CD14-positive monocyte (primary cell): ENCODE results near the gene TMEM141. TPM values are rescaled to one million over a fixed set of nuclear protein-coding genes. Genes with fewer than 3 reads are reported as not detected.
"Not testable (repeated sequence)": the region's sequence is repeated elsewhere in the genome, so short reads cannot be mapped to it uniquely, and the experiment has no call there.

Source experiments
- DNase-seq, 3 donors: peaks; one replicate each; pipeline ENCODE4 v3.0.0-alpha.2; 2011 to 2022
- H2AFZ ChIP-seq: 2 replicates; pipeline ENCODE4 v1.6.0; 2012; ENCODE audit warnings: mild to moderate bottlenecking, low read depth, low read length, inconsistent platforms; ENCODE audit not compliant: insufficient read depth, poor library complexity, severe bottlenecking
- H3K27ac ChIP-seq, 2 donors: 1 replicate in 1 of 2; 2 replicates in 1 of 2; pipeline ENCODE4 v1.5.1; 2012 to 2013; ENCODE audit warnings: low read length in 2 of 2, control low read depth in 1 of 2, inconsistent platforms in 1 of 2, low read depth in 1 of 2, mild to moderate bottlenecking in 1 of 2
- H3K27me3 ChIP-seq, 2 donors: one replicate each; pipeline versions ENCODE4 v1.6.0 to v1.6.1; 2011 to 2013; ENCODE audit warnings: low read length in 2 of 2; ENCODE audit not compliant: control insufficient read depth in 2 of 2, insufficient read depth in 2 of 2
- H3K36me3 ChIP-seq, 2 donors: replicated peaks in 1 of 2; 1 replicate in 1 of 2; 2 replicates in 1 of 2; pipeline versions ENCODE4 v1.5.1 to v1.6.1; 2012 to 2013; ENCODE audit warnings: low read length in 2 of 2, control low read depth in 1 of 2, inconsistent platforms in 1 of 2, mild to moderate bottlenecking in 1 of 2; ENCODE audit not compliant: insufficient read depth in 2 of 2, control insufficient read depth in 1 of 2
- H3K4me1 ChIP-seq, 2 donors: 1 replicate in 1 of 2; 2 replicates in 1 of 2; pipeline versions ENCODE4 v1.5.1 to v1.6.1; 2012 to 2013; ENCODE audit warnings: low read length in 2 of 2, control low read depth in 1 of 2, inconsistent platforms in 1 of 2, mild to moderate bottlenecking in 1 of 2, moderate library complexity in 1 of 2; ENCODE audit not compliant: insufficient read depth in 2 of 2, control insufficient read depth in 1 of 2
- H3K4me2 ChIP-seq: replicated peaks from 2 replicates; pipeline ENCODE3; 2012; ENCODE audit warnings: low read length, moderate library complexity, mild to moderate bottlenecking; ENCODE audit not compliant: poor library complexity, severe bottlenecking; ENCODE audit errors: extremely low read depth
- H3K4me3 ChIP-seq, 3 experiments: fragments of 200-600 bp in 1 of 3; sonication (generic) in 1 of 3; replicated peaks in 1 of 3; 1 replicate in 2 of 3; 2 replicates in 1 of 3; pipeline ENCODE4 v1.5.1; 2011 to 2013; ENCODE audit warnings: low read length in 3 of 3, mild to moderate bottlenecking in 3 of 3, control low read depth in 2 of 3, low read depth in 2 of 3, inconsistent platforms in 1 of 3, moderate library complexity in 1 of 3
- H3K79me2 ChIP-seq: 2 replicates; pipeline ENCODE4 v1.6.0; 2012; ENCODE audit warnings: mild to moderate bottlenecking, control low read depth, inconsistent platforms, low read length, moderate library complexity; ENCODE audit not compliant: insufficient read depth
- H3K9ac ChIP-seq: 2 replicates; pipeline ENCODE4 v1.6.0; 2017; ENCODE audit warnings: low read length, mild to moderate bottlenecking; ENCODE audit not compliant: insufficient read depth, poor library complexity, severe bottlenecking
- H3K9me3 ChIP-seq, 2 donors: replicated peaks in 1 of 2; 1 replicate in 1 of 2; 2 replicates in 1 of 2; pipeline versions ENCODE4 v1.5.1 to v1.6.1; 2012 to 2013; ENCODE audit warnings: low read length in 2 of 2, control low read depth in 1 of 2; ENCODE audit not compliant: control insufficient read depth in 1 of 2, insufficient read depth in 1 of 2
- H4K20me1 ChIP-seq: 2 replicates; pipeline ENCODE4 v1.6.0; 2012; ENCODE audit warnings: mild to moderate bottlenecking, low read length, control low read depth, moderate library complexity; ENCODE audit not compliant: insufficient read depth
- H3K27ac Mint-ChIP-seq, 7 donors: one replicate each; pipeline ENCODE4 v1.8.0; 2020; ENCODE audit warnings: mild to moderate bottlenecking in 7 of 7, mixed read lengths in 7 of 7, moderate library complexity in 6 of 7, inconsistent platforms in 2 of 7
- H3K27me3 Mint-ChIP-seq, 3 donors: one replicate each; pipeline ENCODE4 v1.8.0; 2021 to 2022; ENCODE audit warnings: low read depth in 3 of 3, mild to moderate bottlenecking in 3 of 3, mixed read lengths in 3 of 3, moderate library complexity in 3 of 3, inconsistent platforms in 1 of 3
- H3K36me3 Mint-ChIP-seq, 2 donors: one replicate each; pipeline ENCODE4 v1.8.0; 2020; ENCODE audit warnings: mixed read lengths in 2 of 2, inconsistent platforms in 1 of 2, mild to moderate bottlenecking in 1 of 2
- H3K4me1 Mint-ChIP-seq: one replicate; pipeline ENCODE4 v1.8.0; 2020; ENCODE audit warnings: mild to moderate bottlenecking, mixed read lengths
- H3K4me3 Mint-ChIP-seq, 2 donors: one replicate each; pipeline ENCODE4 v1.8.0; 2020; ENCODE audit warnings: mild to moderate bottlenecking in 2 of 2, mixed read lengths in 2 of 2, moderate library complexity in 1 of 2
- H3K9me3 Mint-ChIP-seq, 7 donors: one replicate each; pipeline ENCODE4 v1.8.0; 2020 to 2022; ENCODE audit warnings: mixed read lengths in 7 of 7, mild to moderate bottlenecking in 6 of 7, moderate library complexity in 6 of 7, inconsistent platforms in 2 of 7
- WGBS: methylation state at CpG from one replicate; pipeline ENCODE4 v1.1.5; 2013; ENCODE audit warnings: missing lambda C conversion rate; ENCODE audit not compliant: insufficient coverage; 5-methylcytosine and 5-hydroxymethylcytosine counted together
- intact Hi-C, 2 donors: fragments of 100-400 bp; cut with micrococcal nuclease; formaldehyde crosslinking; loops; one replicate each; pipeline versions ENCODE4 v1.15.0 to v1.15.1; 2023
- polyA plus RNA-seq, 3 donors: library from polyadenylated mRNA; depleted of rRNA in 1 of 3; unstranded in 2 of 3; stranded (reverse) in 1 of 3; fragments of 300-500 nt in 2 of 3; fragments of >200 nt in 1 of 3; fragmentation: Illumina TruSeq in 2 of 3; gene quantifications; 1 replicate in 2 of 3; 2 replicates in 1 of 3; pipeline ENCODE4 v1.2.3, GENCODE V29; 2012 to 2021
- TF ChIP-seq, protein P1 (sequence below): fragments of 200-600 bp; IDR thresholded peaks from one replicate; pipeline ENCODE4 v1.8.0; 2022; ENCODE audit warnings: antibody characterized with exemption, mild to moderate bottlenecking

Gene TMEM141
- polyA plus RNA-seq, 3 donors: 33.1 to 47.2 (median 39.2) TPM

GRCh38 chr9:136754626-136755301, 36.4 kb upstream of the TMEM141 start:
- no peak overlapping the region for H3K4me3 Mint-ChIP-seq

GRCh38 chr9:136755302-136756133, 35.6 kb upstream of the TMEM141 start:
- H3K4me3 ChIP-seq, H3K36me3 ChIP-seq, H2AFZ ChIP-seq, H3K27me3 ChIP-seq, H4K20me1 ChIP-seq, H3K36me3 Mint-ChIP-seq, DNase-seq, H3K4me1 ChIP-seq, H3K79me2 ChIP-seq, H3K4me1 Mint-ChIP-seq, H3K4me2 ChIP-seq, intact Hi-C loops, H3K27ac ChIP-seq, H3K4me3 Mint-ChIP-seq, H3K9ac ChIP-seq: not testable (repeated sequence)
- Mint-ChIP-seq H3K27ac (peak overlapping the region in 3 of 7 donors; percentile 1 to 38 (median 36)), H3K9me3 (peaks cover 24 to 42% (median 39%) of the 10 kb centered on the region in 7 donors), H3K27me3 (peaks cover 3 to 19% (median 4%) of the 10 kb centered on the region in 3 donors)
- peaks cover 25 to 38% of the 10 kb centered on the region in 2 donors for H3K9me3 ChIP-seq
- 94% methylated on average over 17 of the region's 22 CpGs for WGBS

More at GRCh38 chr9:136754626-136755301, 36.4 kb upstream of the TMEM141 start:
- Mint-ChIP-seq H3K27me3 (peaks cover 4 to 20% (median 4%) of the 10 kb centered on the region in 3 donors), H3K9me3 (peaks cover 24 to 42% (median 39%) of the 10 kb centered on the region in 7 donors), H3K4me1 (peaks cover 5% of the 10 kb centered on the region), H3K36me3 (peaks cover 0 to 4% of the 10 kb centered on the region in 2 donors), H3K27ac (no peak overlapping the region)
- H3K9ac ChIP-seq: no peak overlapping the region
- H3K4me2 ChIP-seq: no peak overlapping the region
- H3K36me3 ChIP-seq: no peaks in the 10 kb centered on the region
- WGBS: 93% methylated on average over 22 of the region's 24 CpGs
- intact Hi-C loops: no loop called here
- H3K79me2 ChIP-seq: no peaks in the 10 kb centered on the region
- H3K27ac ChIP-seq: no peak overlapping the region
- no peak overlapping the region for H3K4me3 ChIP-seq
- H2AFZ ChIP-seq: no peak overlapping the region
- H3K9me3 ChIP-seq: peaks cover 25 to 38% of the 10 kb centered on the region in 2 donors
- H3K27me3 ChIP-seq: no peaks in the 10 kb centered on the region
- H3K4me1 ChIP-seq: no peaks in the 10 kb centered on the region
- TF ChIP-seq, protein P1, sequence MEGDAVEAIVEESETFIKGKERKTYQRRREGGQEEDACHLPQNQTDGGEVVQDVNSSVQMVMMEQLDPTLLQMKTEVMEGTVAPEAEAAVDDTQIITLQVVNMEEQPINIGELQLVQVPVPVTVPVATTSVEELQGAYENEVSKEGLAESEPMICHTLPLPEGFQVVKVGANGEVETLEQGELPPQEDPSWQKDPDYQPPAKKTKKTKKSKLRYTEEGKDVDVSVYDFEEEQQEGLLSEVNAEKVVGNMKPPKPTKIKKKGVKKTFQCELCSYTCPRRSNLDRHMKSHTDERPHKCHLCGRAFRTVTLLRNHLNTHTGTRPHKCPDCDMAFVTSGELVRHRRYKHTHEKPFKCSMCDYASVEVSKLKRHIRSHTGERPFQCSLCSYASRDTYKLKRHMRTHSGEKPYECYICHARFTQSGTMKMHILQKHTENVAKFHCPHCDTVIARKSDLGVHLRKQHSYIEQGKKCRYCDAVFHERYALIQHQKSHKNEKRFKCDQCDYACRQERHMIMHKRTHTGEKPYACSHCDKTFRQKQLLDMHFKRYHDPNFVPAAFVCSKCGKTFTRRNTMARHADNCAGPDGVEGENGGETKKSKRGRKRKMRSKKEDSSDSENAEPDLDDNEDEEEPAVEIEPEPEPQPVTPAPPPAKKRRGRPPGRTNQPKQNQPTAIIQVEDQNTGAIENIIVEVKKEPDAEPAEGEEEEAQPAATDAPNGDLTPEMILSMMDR: no peak
- H4K20me1 ChIP-seq: no peaks in the 10 kb centered on the region
- DNase-seq: no peak
